NCI-H1092 treated with DMSO at 0.1 percent for 48 hours (cell line): ENCODE results near the gene CHP2.
"Not testable (repeated sequence)": the region's sequence is repeated elsewhere in the genome, so short reads cannot be mapped to it uniquely, and the experiment has no call there.

Source experiments
- DNase-seq: peaks from one replicate; lab custom pipeline; 2025; lab: John Stamatoyannopoulos, UW

The CHP2 gene

GRCh38 chr16:23754594-23755483, at the start of gene CHP2:
TSS of gene CHP2 (plus strand) at chr16:23755026. CDS start at chr16:23755050, 24 bp downstream.
- no peak for DNase-seq

GRCh38 chr16:23705517-23705902, 49.3 kb upstream of the CHP2 start:
- DNase-seq = no peak

GRCh38 chr16:23706439-23706838, 48.4 kb upstream of the CHP2 start:
- DNase-seq = no peak

GRCh38 chr16:23709536-23709935, 45.3 kb upstream of the CHP2 start:
- DNase-seq = no peak

- DNase-seq = no peak
Observed at GRCh38 chr16:23710008-23710407, 44.8 kb upstream of the CHP2 start.

GRCh38 chr16:23710504-23710903, 44.3 kb upstream of the CHP2 start:
- no peak for DNase-seq

GRCh38 chr16:23711785-23712184, 43.0 kb upstream of the CHP2 start:
- no peak for DNase-seq

GRCh38 chr16:23712976-23713375, 41.9 kb upstream of the CHP2 start, which contains the start of gene ERN2:
TSS of gene ERN2 (minus strand) at chr16:23713222. CDS start at chr16:23713187, 35 bp downstream.
- DNase-seq = no peak

GRCh38 chr16:23716484-23716883, 38.3 kb upstream of the CHP2 start:
- no peak for DNase-seq

GRCh38 chr16:23722613-23723240, 32.1 kb upstream of the CHP2 start:
- DNase-seq = not testable (repeated sequence)

GRCh38 chr16:23724096-23724784, 30.6 kb upstream of the CHP2 start:
- no peak for DNase-seq

- no peak for DNase-seq
Observed at GRCh38 chr16:23724785-23725131, 30.1 kb upstream of the CHP2 start.

- DNase-seq = no peak
Observed at GRCh38 chr16:23726710-23727109, 28.1 kb upstream of the CHP2 start.

GRCh38 chr16:23728112-23728477, 26.7 kb upstream of the CHP2 start:
- no peak for DNase-seq

GRCh38 chr16:23729503-23730424, 25.1 kb upstream of the CHP2 start:
- no peak for DNase-seq

- DNase-seq = no peak
Observed at GRCh38 chr16:23734176-23734893, 20.5 kb upstream of the CHP2 start.

GRCh38 chr16:23737423-23738028, 17.3 kb upstream of the CHP2 start:
- DNase-seq = not testable (repeated sequence)

- DNase-seq = no peak
Observed at GRCh38 chr16:23739516-23739915, 15.3 kb upstream of the CHP2 start.

GRCh38 chr16:23741675-23742303, 13.0 kb upstream of the CHP2 start:
- DNase-seq = no peak

- no peak for DNase-seq
Observed at GRCh38 chr16:23742766-23743165, 12.1 kb upstream of the CHP2 start.
